Endothelial cell (in vitro differentiated cells): ENCODE data around the gene MAP1B. TPM values are rescaled to one million over a fixed set of nuclear protein-coding genes. Genes with fewer than 3 reads are reported as not detected.

ENCODE experiments used
- DNase-seq: peaks from one replicate; pipeline ENCODE4 v3.0.0; 2021; ENCODE audit warnings: low spot score
- H3K27ac Mint-ChIP-seq: one replicate; pipeline ENCODE4 v1.8.0; 2021; ENCODE audit warnings: mixed read lengths, inconsistent platforms; ENCODE audit not compliant: unreplicated experiment
- H3K27me3 Mint-ChIP-seq: one replicate; pipeline ENCODE4 v1.8.0; 2021; ENCODE audit warnings: mild to moderate bottlenecking, moderate library complexity, mixed read lengths, inconsistent platforms; ENCODE audit not compliant: unreplicated experiment
- H3K36me3 Mint-ChIP-seq: one replicate; pipeline ENCODE4 v1.8.0; 2021; ENCODE audit warnings: mild to moderate bottlenecking, low read depth, mixed read lengths, inconsistent platforms; ENCODE audit not compliant: unreplicated experiment
- H3K4me1 Mint-ChIP-seq: one replicate; pipeline ENCODE4 v1.8.0; 2021; ENCODE audit warnings: mild to moderate bottlenecking, mixed read lengths, inconsistent platforms; ENCODE audit not compliant: unreplicated experiment
- H3K4me3 Mint-ChIP-seq: one replicate; pipeline ENCODE4 v1.8.0; 2021; ENCODE audit warnings: mild to moderate bottlenecking, mixed read lengths, inconsistent platforms; ENCODE audit not compliant: unreplicated experiment
- H3K9me3 Mint-ChIP-seq: one replicate; pipeline ENCODE4 v1.8.0; 2021; ENCODE audit warnings: mixed read lengths, inconsistent platforms; ENCODE audit not compliant: unreplicated experiment
- total RNA-seq: library from RNA; stranded (reverse); fragmentation: NEBNext Ultra II Directional; extraction: Animal tissue kit (Norgen Biotek cat#: 25700); gene quantifications from one replicate; pipeline ENCODE4 v1.2.1, GENCODE V29; 2021; ENCODE audit not compliant: unreplicated experiment
- TF ChIP-seq, protein P1 (sequence below): fragments of 200-600 bp; sonication (generic); IDR thresholded peaks from one replicate; pipeline ENCODE4 v1.5.0; 2021; ENCODE audit warnings: antibody characterized with exemption; ENCODE audit not compliant: unreplicated experiment

Gene MAP1B
- total RNA-seq, 1 donor from 2014 or later = 251 TPM

DNA sequence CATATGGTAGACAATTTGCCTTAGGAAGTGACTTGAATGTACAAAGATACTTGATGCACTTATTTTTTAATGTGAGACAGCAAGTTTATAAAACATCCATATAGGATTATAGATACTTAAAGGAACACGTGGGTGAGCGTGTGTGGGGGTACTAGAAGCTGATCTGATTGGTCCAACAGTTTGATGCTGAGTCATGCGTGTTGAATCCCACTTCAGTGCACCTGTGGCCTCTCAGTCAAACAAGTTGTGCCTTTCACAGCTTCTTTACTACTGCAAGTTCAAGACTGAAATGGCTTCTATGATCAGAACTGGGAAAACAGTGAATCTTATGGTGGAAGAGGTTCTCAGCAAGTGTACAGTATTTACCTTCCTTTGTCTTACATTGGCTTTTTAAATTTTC, 98.9 kb downstream of the MAP1B start:
- no peak for DNase-seq
- peaks cover 44% of the 10 kb centered on the region for H3K36me3 Mint-ChIP-seq
- peaks cover 6% of the 10 kb centered on the region for H3K4me1 Mint-ChIP-seq
- no peak overlapping the region for H3K27ac Mint-ChIP-seq
- H3K27me3 Mint-ChIP-seq = peaks cover 3% of the 10 kb centered on the region
- TF ChIP-seq, protein P1, sequence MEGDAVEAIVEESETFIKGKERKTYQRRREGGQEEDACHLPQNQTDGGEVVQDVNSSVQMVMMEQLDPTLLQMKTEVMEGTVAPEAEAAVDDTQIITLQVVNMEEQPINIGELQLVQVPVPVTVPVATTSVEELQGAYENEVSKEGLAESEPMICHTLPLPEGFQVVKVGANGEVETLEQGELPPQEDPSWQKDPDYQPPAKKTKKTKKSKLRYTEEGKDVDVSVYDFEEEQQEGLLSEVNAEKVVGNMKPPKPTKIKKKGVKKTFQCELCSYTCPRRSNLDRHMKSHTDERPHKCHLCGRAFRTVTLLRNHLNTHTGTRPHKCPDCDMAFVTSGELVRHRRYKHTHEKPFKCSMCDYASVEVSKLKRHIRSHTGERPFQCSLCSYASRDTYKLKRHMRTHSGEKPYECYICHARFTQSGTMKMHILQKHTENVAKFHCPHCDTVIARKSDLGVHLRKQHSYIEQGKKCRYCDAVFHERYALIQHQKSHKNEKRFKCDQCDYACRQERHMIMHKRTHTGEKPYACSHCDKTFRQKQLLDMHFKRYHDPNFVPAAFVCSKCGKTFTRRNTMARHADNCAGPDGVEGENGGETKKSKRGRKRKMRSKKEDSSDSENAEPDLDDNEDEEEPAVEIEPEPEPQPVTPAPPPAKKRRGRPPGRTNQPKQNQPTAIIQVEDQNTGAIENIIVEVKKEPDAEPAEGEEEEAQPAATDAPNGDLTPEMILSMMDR = no peak
- H3K4me3 Mint-ChIP-seq = no peak overlapping the region
- no peaks in the 10 kb centered on the region for H3K9me3 Mint-ChIP-seq

DNA sequence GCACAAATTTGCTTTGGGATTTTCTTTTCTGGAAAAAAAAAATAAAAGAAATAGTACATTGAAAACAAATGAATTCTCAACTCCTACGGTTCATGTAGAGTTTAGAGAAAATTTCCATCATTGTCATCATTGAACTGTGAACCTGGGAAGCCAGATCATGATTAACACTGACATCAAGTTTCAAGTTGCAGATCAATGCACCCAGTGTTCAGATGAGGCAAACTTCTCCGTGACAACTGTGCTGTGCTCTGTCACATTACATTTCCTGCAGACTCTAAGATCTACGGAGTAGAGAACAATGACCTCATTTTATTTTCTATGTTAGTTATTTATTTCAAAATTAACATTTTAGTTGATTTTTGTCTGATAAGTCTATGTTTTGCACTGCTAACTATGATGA, 99.7 kb downstream of the MAP1B start:
- Mint-ChIP-seq H3K27me3 (peaks cover 3% of the 10 kb centered on the region), H3K4me1 (peaks cover 6% of the 10 kb centered on the region), H3K4me3 (no peak overlapping the region), H3K36me3 (peaks cover 36% of the 10 kb centered on the region), H3K27ac (no peak overlapping the region), H3K9me3 (no peaks in the 10 kb centered on the region)
- DNase-seq = no peak
- TF ChIP-seq, protein P1 = no peak

DNA sequence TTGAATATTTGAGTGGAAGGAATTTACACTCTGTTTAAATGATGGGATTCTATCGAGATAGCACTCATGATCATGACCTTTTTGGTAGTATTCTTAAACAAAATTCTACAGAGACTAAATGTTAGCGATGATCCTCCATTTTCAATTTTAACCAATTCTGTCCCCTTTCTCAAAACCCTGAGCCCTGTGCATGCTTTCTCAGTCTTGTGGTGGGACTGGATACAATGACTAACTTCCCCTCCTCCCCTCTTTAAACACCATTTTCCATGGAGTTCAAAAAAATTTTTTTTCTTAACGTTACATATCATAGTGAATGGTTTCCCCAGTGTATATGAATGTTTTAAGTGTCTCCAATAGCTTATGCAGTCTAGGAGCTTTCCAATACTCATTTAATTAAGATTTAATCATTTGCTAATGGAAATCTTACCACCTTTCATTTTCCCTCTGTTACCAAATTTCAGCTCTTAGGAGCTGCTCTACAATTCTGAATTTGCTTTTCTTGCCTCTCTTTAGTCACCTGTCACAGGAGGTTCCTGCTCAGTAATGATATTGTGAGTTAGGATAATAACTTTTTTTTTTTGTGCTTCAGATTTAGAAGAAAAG, 101.2 kb downstream of the MAP1B start:
- H3K27ac Mint-ChIP-seq = no peak overlapping the region
- H3K9me3 Mint-ChIP-seq = no peaks in the 10 kb centered on the region
- no peak for DNase-seq
- peaks cover 3% of the 10 kb centered on the region for H3K4me1 Mint-ChIP-seq
- H3K4me3 Mint-ChIP-seq = no peak overlapping the region
- H3K27me3 Mint-ChIP-seq = peaks cover 3% of the 10 kb centered on the region
- H3K36me3 Mint-ChIP-seq = peaks cover 26% of the 10 kb centered on the region
- TF ChIP-seq, protein P1 = no peak

DNA sequence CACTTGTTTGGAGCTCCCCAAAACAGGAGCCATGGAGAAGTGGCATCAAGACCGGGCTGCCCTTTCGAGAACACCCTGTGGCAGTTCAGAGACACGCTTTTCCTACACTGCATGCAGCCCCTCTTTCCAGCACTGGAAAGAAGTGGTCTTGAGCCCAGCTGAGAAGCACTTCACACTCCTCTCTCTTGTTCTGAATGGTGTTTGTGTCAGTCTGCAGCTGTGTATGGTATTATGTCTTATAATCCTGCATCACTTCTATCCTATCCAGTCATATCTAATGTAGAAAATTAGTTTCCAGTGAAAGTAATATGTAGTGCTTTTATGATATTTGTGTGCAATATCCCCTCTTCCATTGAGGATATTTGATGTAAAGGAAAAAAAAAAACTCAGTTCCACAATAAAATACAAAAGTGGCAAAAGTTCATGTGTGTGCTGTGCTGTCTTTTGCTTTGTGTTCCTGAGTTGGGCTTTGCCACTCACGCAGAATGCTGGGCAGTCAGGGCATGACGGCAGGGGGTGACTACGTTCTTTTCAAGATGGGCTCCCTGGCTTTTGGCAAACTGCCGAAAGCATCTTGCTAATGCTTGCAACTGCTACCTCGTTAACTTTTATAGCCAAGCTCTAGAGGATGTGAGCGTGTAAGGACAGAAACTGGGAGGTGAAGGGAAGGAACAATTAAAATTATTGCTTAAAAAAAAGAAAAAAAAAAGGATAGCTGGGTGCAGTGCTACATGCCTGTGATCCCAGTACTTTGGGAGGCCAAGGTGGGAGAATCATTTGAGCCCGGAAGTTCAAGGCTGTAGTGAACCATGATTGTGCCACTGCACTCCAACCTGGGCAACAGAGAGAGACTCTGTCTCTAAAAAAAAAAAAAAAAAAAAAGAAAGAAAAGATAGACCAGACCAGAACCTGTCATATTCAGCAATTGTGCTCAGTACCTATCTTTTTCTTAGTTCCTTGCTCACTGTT, 102.2 kb downstream of the MAP1B start:
- Mint-ChIP-seq H3K27me3 (peaks cover 3% of the 10 kb centered on the region), H3K27ac (peak overlapping the region; percentile 34), H3K36me3 (peaks cover 20% of the 10 kb centered on the region), H3K4me3 (no peak overlapping the region), H3K9me3 (no peaks in the 10 kb centered on the region), H3K4me1 (peaks cover 3% of the 10 kb centered on the region)
- TF ChIP-seq, protein P1 = no peak
- no peak for DNase-seq
